IMR-90 (cell line): ENCODE results near the gene LINC00237. TPM values are rescaled to one million over a fixed set of nuclear protein-coding genes. Genes with fewer than 3 reads are reported as not detected.

ENCODE experiments used
- ATAC-seq: fragments of 200-7000 bp; cut with Tn5 transposase; 2 replicates; pipeline ENCODE4 v1.9.1; 2020; ENCODE audit warnings: low read depth, mild to moderate bottlenecking, moderate library complexity
- BruUV-seq: library from RNA; stranded (reverse); fragments of 400-500 nt; replicated peaks from 2 replicates; lab custom pipeline; 2021; lab: Mats Ljungman, UMichigan
- CTCF ChIA-PET: fragments of 300-600 bp; formaldehyde crosslinking; extraction: SDS; loops from one replicate; lab custom pipeline; 2021; ENCODE audit warnings: antibody characterized with exemption; lab: Yijun Ruan, JAX
- POLR2A ChIA-PET: fragments of 300-600 bp; sonication (Branson Sonifier 250); formaldehyde crosslinking; loops from one replicate; lab custom pipeline; 2022; ENCODE audit warnings: antibody characterized with exemption; ENCODE audit not compliant: unreplicated experiment; lab: Charles Lee
- DNase-seq: peaks from one replicate; pipeline ENCODE4 v3.0.0; 2013
- H2AFZ ChIP-seq: replicated peaks from 2 replicates; pipeline ENCODE3; 2013; ENCODE audit warnings: low read length, mild to moderate bottlenecking; ENCODE audit not compliant: poor library complexity
- H2AK5ac ChIP-seq: 2 replicates; pipeline ENCODE4 v1.6.1; 2013; ENCODE audit warnings: low read depth, low read length, inconsistent platforms
- H2AK9ac ChIP-seq: replicated peaks from 2 replicates; pipeline ENCODE3; 2013; ENCODE audit warnings: mild to moderate bottlenecking, low read depth, low read length, moderate library complexity; ENCODE audit not compliant: poor library complexity
- H2BK120ac ChIP-seq: 2 replicates; pipeline ENCODE4 v1.6.1; 2013; ENCODE audit warnings: low read depth, low read length, inconsistent platforms
- H2BK15ac ChIP-seq: 3 replicates; pipeline ENCODE4 v1.6.1; 2013; ENCODE audit warnings: low read depth, low read length, inconsistent platforms
- H2BK20ac ChIP-seq: 2 replicates; pipeline ENCODE4 v1.6.1; 2013; ENCODE audit warnings: low read depth, mild to moderate bottlenecking, inconsistent platforms, low read length, moderate library complexity
- H2BK5ac ChIP-seq: 2 replicates; pipeline ENCODE4 v1.6.1; 2013; ENCODE audit warnings: mild to moderate bottlenecking, low read depth, low read length, inconsistent platforms; ENCODE audit not compliant: poor library complexity, severe bottlenecking
- H3K14ac ChIP-seq: replicated peaks from 2 replicates; pipeline ENCODE4 v1.6.1; 2013; ENCODE audit warnings: low read depth, low read length, inconsistent platforms
- H3K18ac ChIP-seq: 2 replicates; pipeline ENCODE4 v1.6.1; 2013; ENCODE audit warnings: low read depth, low read length, control low read depth
- H3K23ac ChIP-seq: 2 replicates; pipeline ENCODE4 v1.6.1; 2013; ENCODE audit warnings: low read depth, low read length, inconsistent platforms
- H3K27ac ChIP-seq: 2 replicates; pipeline ENCODE4 v1.5.1; 2013; ENCODE audit warnings: mild to moderate bottlenecking, control low read depth, low read length; ENCODE audit not compliant: insufficient read depth
- H3K27me3 ChIP-seq: 2 replicates; pipeline ENCODE4 v1.6.1; 2013; ENCODE audit warnings: low read length; ENCODE audit not compliant: control insufficient read depth, insufficient read depth
- H3K36me3 ChIP-seq: 2 replicates; pipeline ENCODE4 v1.6.1; 2013; ENCODE audit warnings: low read length, mixed read lengths; ENCODE audit not compliant: control insufficient read depth, insufficient read depth
- H3K4ac ChIP-seq: 2 replicates; pipeline ENCODE4 v1.6.1; 2013; ENCODE audit warnings: low read depth, low read length, inconsistent platforms
- H3K4me1 ChIP-seq: 2 replicates; pipeline ENCODE4 v1.6.1; 2013; ENCODE audit warnings: low read length, mixed read lengths; ENCODE audit not compliant: control insufficient read depth, insufficient read depth
- H3K4me2 ChIP-seq: 2 replicates; pipeline ENCODE4 v1.6.1; 2013; ENCODE audit warnings: low read depth, mild to moderate bottlenecking, control low read depth, low read length, moderate library complexity
- H3K4me3 ChIP-seq: 2 replicates; pipeline ENCODE4 v1.5.1; 2013; ENCODE audit warnings: low read depth, mild to moderate bottlenecking, control low read depth, low read length, moderate library complexity; ENCODE audit not compliant: insufficient read depth
- H3K56ac ChIP-seq: 2 replicates; pipeline ENCODE4 v1.6.1; 2013; ENCODE audit warnings: low read length, inconsistent platforms; ENCODE audit not compliant: insufficient read depth; ENCODE audit errors: extremely low read depth
- H3K79me1 ChIP-seq, 2 experiments: 2 replicates each; pipeline ENCODE4 v1.6.1; 2013; ENCODE audit warnings: low read length in 2 of 2, inconsistent platforms in 1 of 2, low read depth in 1 of 2
- H3K9ac ChIP-seq: 2 replicates; pipeline ENCODE4 v1.6.1; 2013; ENCODE audit warnings: low read depth, low read length, control low read depth
- H3K9me1 ChIP-seq: 2 replicates; pipeline ENCODE4 v1.6.1; 2013; ENCODE audit warnings: low read length, inconsistent platforms; ENCODE audit not compliant: insufficient read depth
- H3K9me3 ChIP-seq: 2 replicates; pipeline ENCODE4 v1.6.1; 2013; ENCODE audit warnings: low read length; ENCODE audit not compliant: control insufficient read depth, insufficient read depth
- H4K20me1 ChIP-seq: 2 replicates; pipeline ENCODE4 v1.6.1; 2013; ENCODE audit warnings: low read length, inconsistent platforms; ENCODE audit not compliant: insufficient read depth
- H4K5ac ChIP-seq: 2 replicates; pipeline ENCODE4 v1.6.1; 2013; ENCODE audit warnings: mild to moderate bottlenecking, low read depth, low read length, control low read depth
- H4K8ac ChIP-seq, 2 experiments: 2 replicates each; pipeline ENCODE4 v1.6.1; 2013; ENCODE audit warnings: low read depth in 2 of 2, low read length in 2 of 2, control low read depth in 1 of 2, inconsistent platforms in 1 of 2
- H4K91ac ChIP-seq: 2 replicates; pipeline ENCODE4 v1.6.1; 2013; ENCODE audit warnings: low read depth, low read length, inconsistent platforms; ENCODE audit not compliant: insufficient read depth
- BHLHE40 ChIP-seq: fragments of 150-350 bp; IDR thresholded peaks from 2 replicates; pipeline ENCODE4 v1.6.1; 2016; ENCODE audit warnings: mild to moderate bottlenecking, low read depth, low read length
- MAZ ChIP-seq: IDR thresholded peaks from 2 replicates; pipeline ENCODE4 v1.6.1; 2012; ENCODE audit warnings: low read depth, mild to moderate bottlenecking, low read length, improper control_type of control experiment, moderate library complexity, borderline replicate concordance
- WGBS, 2 experiments: methylation state at CpG; one replicate each; pipeline versions ENCODE4 v1.1.5 to v1.1.7; 2013; ENCODE audit warnings: missing lambda C conversion rate in 2 of 2; ENCODE audit not compliant: insufficient read length in 1 of 2; ENCODE audit errors: extremely low coverage in 2 of 2; 5-methylcytosine and 5-hydroxymethylcytosine counted together
- dilution Hi-C: fragments of 300-500 bp; cut with HindIII; formaldehyde crosslinking; loops from one replicate; pipeline ENCODE4 v1.14.3; 2018; ENCODE audit warnings: low sequenced_read_pairs; ENCODE audit not compliant: unreplicated experiment
- in situ Hi-C: fragments of 300-500 bp; cut with MboI; formaldehyde crosslinking; loops from 3 replicates; pipeline ENCODE4 v1.14.3; 2019; ENCODE audit warnings: low sequenced_read_pairs, inconsistent platforms, mixed read lengths
- intact Hi-C: fragments of 100-400 bp; cut with micrococcal nuclease; formaldehyde crosslinking; loops from 2 replicates; pipeline ENCODE4 v1.10.0; 2022
- polyA plus RNA-seq, 3 experiments: library from polyadenylated mRNA; depleted of rRNA; stranded (reverse); fragments of >200 nt; gene quantifications; 2 replicates each; pipeline ENCODE4 v1.2.3, GENCODE V29; 2012; ENCODE audit warnings: low replicate concordance in 1 of 3
- total RNA-seq: library from RNA; depleted of rRNA; stranded (reverse); fragments of >200 nt; gene quantifications from 2 replicates; pipeline ENCODE4 v1.2.3, GENCODE V29; 2012

Gene LINC00237
- total and polyA plus RNA-seq, 2 of the 4 experiments (the other 2 are of a cell fraction), result not detected

DNA sequence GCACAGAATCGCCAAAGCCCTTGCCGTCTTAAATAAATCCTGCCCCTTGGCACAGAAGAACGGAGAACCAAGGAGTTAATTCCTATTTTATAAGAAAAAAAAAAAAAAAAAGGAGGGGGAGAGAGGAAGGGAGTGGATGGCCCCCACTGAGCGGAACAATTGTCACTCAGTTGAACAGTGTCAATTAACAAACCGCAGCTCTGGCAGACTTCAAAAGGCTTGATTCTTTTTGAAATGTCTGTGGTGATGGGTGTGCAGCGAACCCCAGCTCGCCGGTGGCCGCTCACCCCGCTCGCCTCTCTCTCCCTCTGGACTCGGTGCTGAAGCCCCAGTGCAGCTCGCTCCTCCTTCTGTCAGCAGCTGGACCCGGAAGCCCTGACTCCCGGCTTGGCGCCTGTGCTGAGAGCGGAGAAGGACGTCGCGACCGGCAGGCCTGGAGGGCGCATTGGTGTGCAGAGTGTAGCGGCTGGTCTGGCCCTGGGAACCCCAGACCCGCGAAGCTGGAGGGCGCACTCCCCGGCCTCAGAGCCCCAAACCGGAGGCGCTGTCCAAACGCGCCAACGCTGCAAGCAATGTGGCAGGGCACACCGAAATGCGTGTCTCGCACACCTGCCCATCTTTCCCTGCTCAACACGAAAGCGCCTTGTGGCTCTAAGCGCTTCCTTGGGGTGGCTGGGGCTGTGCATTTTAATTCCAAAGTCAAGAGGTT lies 3.4 kb downstream of the LINC00237 start:
- Histone ChIP-seq H3K9me3 (peaks cover 5% of the 10 kb centered on the region), H2BK5ac (no peak overlapping the region), H3K14ac (no peak overlapping the region), H3K4me3 (no peak overlapping the region), H3K18ac (no peak overlapping the region), H4K20me1 (no peaks in the 10 kb centered on the region), H3K9me1 (no peaks in the 10 kb centered on the region; the same call in 1 of the 2 replicates), H3K23ac (no peak overlapping the region), H2BK20ac (no peak overlapping the region), H3K56ac (no peak overlapping the region), H4K91ac (no peak overlapping the region), H2AFZ (peak overlapping the region; percentile 69), H3K27ac (no peak overlapping the region), H3K79me1 (no peaks in the 10 kb centered on the region), H3K36me3 (no peaks in the 10 kb centered on the region), H3K4ac (no peak overlapping the region), H2AK9ac (no peak overlapping the region), H3K4me2 (peak overlapping the region; percentile 69; the same call in 1 of the 2 replicates), H3K9ac (no peak overlapping the region), H2BK120ac (no peak overlapping the region), H4K5ac (no peak overlapping the region), H3K4me1 (peaks cover 5% of the 10 kb centered on the region; the same call in 1 of the 2 replicates), H2AK5ac (no peak overlapping the region), H2BK15ac (no peak overlapping the region), H4K8ac (no peak overlapping the region), H3K27me3 (peaks cover 90% of the 10 kb centered on the region)
- intact Hi-C loops, result no loop called here
- BruUV-seq, result no TSS peak
- ChIA-PET POLR2A (interaction anchor here (0.5 kb wide), 1 partner anchor 200 kb away, joined by 3 read pairs; the partner anchor contains the start of gene XRN2), CTCF (interaction anchor here (0.7 kb wide), 1 partner anchor 403 kb away, joined by 3 read pairs; no protein-coding TSS in a partner anchor)
- ATAC-seq, result peak; percentile 43
- dilution Hi-C loops, result no loop called here
- TF ChIP-seq BHLHE40 (no peak), MAZ (no peak)
- DNase-seq, result peak; percentile 1
- in situ Hi-C loops, result no loop called here
- 0% methylated on average over 9 of the region's 38 CpGs; no CpG with 5 or more reads in 1 of the 2 experiments for WGBS, 2 experiments
